Ovary (tissue), 9 donors: ENCODE results near the gene ANKRD27. TPM values are rescaled to one million over a fixed set of nuclear protein-coding genes. Genes with fewer than 3 reads are reported as not detected.

ENCODE experiments used
- DNase-seq, 5 donors: peaks; one replicate each; pipeline ENCODE4 v3.0.0-alpha.2; 2019 to 2020
- H3K27ac ChIP-seq, 2 donors: fragments of 200-600 bp; one replicate each; pipeline versions ENCODE4 v1.5.1 to v1.8.0; 2019 to 2022
- H3K27me3 ChIP-seq: fragments of 200-600 bp; one replicate; pipeline ENCODE4 v1.8.0; 2022
- H3K36me3 ChIP-seq: fragments of 200-600 bp; sonication (generic); one replicate; pipeline ENCODE4 v1.5.1; 2019
- H3K4me1 ChIP-seq: one replicate; pipeline ENCODE4 v1.8.1; 2013; ENCODE audit warnings: mild to moderate bottlenecking, moderate library complexity; ENCODE audit not compliant: insufficient read depth
- H3K4me3 ChIP-seq: fragments of 200-600 bp; sonication (generic); one replicate; pipeline ENCODE4 v1.5.1; 2017
- H3K9me3 ChIP-seq, 2 donors: fragments of 200-600 bp in 1 of 2; sonication (generic) in 1 of 2; one replicate each; pipeline versions ENCODE4 v1.5.1 to v1.8.1; 2013 to 2019; ENCODE audit warnings: mild to moderate bottlenecking in 1 of 2, moderate library complexity in 1 of 2
- EP300 ChIP-seq: sonication (generic); formaldehyde crosslinking; IDR thresholded peaks from one replicate; pipeline ENCODE4 v1.6.1; 2017; ENCODE audit warnings: antibody characterized with exemption
- POLR2A ChIP-seq: fragments of 450-650 bp; IDR thresholded peaks from one replicate; pipeline ENCODE4 v1.6.1; 2017; ENCODE audit warnings: antibody characterized with exemption, mild to moderate bottlenecking, moderate library complexity
- WGBS, 3 donors: extraction: QIAGEN DNeasy Blood & Tissue Kit in 1 of 3; methylation state at CpG; one replicate each; pipeline versions ENCODE4 v1.1.5 to v1.1.7; 2013 to 2017; 5-methylcytosine and 5-hydroxymethylcytosine counted together
- intact Hi-C, 4 donors: fragments of 100-400 bp; cut with DNase I; formaldehyde crosslinking; loops; one replicate each; pipeline versions ENCODE4 v1.11.0 to v1.15.1; 2022 to 2023
- polyA plus RNA-seq, 2 donors: library from polyadenylated mRNA; stranded (reverse); fragments of 200-250 nt in 1 of 2; fragments of 350-450 nt in 1 of 2; fragmentation: Illumina TruSeq in 1 of 2; extraction: RNeasy Lipid Tissue Mini Kit (QIAGEN cat#74804) in 1 of 2; gene quantifications; one replicate each; pipeline ENCODE4 v1.2.3, GENCODE V29; 2013 to 2014
- total RNA-seq, 7 donors: library from RNA; depleted of rRNA in 2 of 7; stranded (reverse); fragments of >200 nt in 2 of 7; fragmentation: NEBNext Ultra II Directional in 3 of 7; extraction: Animal tissue kit (Norgen Biotek cat#: 25700) in 3 of 7; gene quantifications; one replicate each; pipeline versions ENCODE4 v1.1.0 to v1.2.4, GENCODE V29; 2016 to 2023
- TF ChIP-seq, protein P1 (sequence below), 3 donors: fragments of 450-650 bp in 2 of 3; fragments of 200-600 bp in 1 of 3; IDR thresholded peaks; one replicate each; pipeline versions ENCODE4 v1.5.1 to v1.8.0; 2016 to 2022; ENCODE audit warnings: antibody characterized with exemption in 3 of 3, mild to moderate bottlenecking in 1 of 3
- donor health status: DM: no; HTN: no; CAD: no; lungs with moderate emphysema.
- donor health status: DM: no; HTN: no; CAD: no.
- donor health status: Bipolar disorder and iron deficiency.
- donor health status: DM: yes; HTN: yes; CAD: no.
- donor health status: DM: no; HTN: no; CAD: no.
- donor health status: DM: yes; HTN: yes; CAD: no.

ANKRD27 gene
- total and polyA plus RNA-seq, 9 donors = 9.9 to 33.6 (median 21.9) TPM

DNA sequence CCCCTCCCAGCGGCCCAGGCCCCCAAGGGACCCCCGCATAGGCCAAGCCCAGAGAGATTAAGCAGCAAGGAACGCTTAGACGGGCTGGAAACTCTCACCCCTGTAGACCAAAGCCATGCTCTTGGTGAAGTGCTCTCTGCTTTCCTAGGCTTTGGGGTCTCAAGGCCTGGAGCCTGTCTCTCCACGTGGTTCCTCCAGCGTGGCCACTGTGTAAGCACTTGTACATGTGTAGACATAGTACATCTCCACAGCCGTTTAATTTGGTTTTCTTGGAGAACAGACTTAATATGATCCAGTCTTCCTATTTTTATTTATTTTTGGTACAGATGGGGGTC lies 17.7 kb upstream of the ANKRD27 start:
- Histone ChIP-seq H3K4me1 (peaks cover 20% of the 10 kb centered on the region), H3K27ac (no peak overlapping the region), H3K27me3 (no peaks in the 10 kb centered on the region), H3K36me3 (no peaks in the 10 kb centered on the region), H3K4me3 (peak overlapping the region; percentile 73), H3K9me3 (no peaks in the 10 kb centered on the region)
- intact Hi-C loops = no loop called here
- no peak for DNase-seq
- WGBS, 3 donors = 7 to 24% (median 8%) methylated on average over 5 to 7 of the region's 7 CpGs
- TF ChIP-seq EP300 = no peak
- TF ChIP-seq, protein P1, sequence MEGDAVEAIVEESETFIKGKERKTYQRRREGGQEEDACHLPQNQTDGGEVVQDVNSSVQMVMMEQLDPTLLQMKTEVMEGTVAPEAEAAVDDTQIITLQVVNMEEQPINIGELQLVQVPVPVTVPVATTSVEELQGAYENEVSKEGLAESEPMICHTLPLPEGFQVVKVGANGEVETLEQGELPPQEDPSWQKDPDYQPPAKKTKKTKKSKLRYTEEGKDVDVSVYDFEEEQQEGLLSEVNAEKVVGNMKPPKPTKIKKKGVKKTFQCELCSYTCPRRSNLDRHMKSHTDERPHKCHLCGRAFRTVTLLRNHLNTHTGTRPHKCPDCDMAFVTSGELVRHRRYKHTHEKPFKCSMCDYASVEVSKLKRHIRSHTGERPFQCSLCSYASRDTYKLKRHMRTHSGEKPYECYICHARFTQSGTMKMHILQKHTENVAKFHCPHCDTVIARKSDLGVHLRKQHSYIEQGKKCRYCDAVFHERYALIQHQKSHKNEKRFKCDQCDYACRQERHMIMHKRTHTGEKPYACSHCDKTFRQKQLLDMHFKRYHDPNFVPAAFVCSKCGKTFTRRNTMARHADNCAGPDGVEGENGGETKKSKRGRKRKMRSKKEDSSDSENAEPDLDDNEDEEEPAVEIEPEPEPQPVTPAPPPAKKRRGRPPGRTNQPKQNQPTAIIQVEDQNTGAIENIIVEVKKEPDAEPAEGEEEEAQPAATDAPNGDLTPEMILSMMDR (IDR thresholded peaks at IDR 0.05) = no peak
- no peak for TF ChIP-seq POLR2A

DNA sequence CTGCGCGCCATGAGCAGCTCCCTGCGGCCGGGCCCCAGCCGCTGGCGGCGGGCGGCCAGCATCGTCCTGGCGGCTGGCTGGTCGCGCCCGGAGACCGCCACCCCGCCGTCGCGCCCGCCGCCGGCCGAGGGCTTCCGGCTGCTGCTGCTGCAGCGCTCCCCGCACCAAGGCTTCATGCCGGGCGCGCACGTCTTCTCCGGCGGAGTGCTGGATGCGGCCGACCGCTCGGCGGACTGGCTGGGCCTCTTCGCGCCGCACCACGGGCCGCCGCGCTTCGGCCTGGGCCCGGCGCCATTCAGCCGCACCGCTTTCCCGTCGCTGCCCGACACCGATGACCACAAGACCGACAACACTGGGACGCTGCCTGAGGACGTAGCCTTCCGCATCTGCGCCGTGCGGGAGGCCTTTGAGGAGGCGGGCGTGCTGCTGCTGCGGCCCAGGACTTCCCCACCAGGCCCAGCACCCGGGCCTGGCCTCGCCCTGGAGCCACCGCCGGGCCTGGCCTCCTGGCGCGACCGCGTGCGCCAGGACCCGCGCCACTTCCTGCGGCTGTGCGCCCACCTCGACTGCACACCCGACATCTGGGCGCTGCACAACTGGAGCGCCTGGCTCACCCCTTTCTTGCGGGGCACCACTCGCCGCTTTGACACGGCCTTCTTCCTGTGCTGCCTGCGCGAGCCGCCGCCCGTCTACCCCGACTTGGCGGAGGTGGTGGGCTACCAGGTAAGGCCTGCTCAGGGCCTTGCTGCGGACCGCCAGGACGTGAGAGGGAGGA lies 17.2 kb upstream of the ANKRD27 start:
- DNase-seq = peak; percentile 23 to 66 (median 38)
- WGBS, 3 donors = 0 to 5% (median 1%) methylated on average over 56 to 93 of the region's 93 CpGs
- intact Hi-C loops = no loop called here

GRCh38 chr19:32691291-32691951 lies 16.4 kb upstream of the ANKRD27 start, which contains the start of gene NUDT19:
TSS of gene NUDT19 (plus strand) at chr19:32691821. CDS start at chr19:32691961, 140 bp downstream.
- H3K4me3 ChIP-seq = peak within 1 kb of the TSS; percentile 73
- 4 to 6% (median 4%) methylated on average over 26 to 32 of the region's 32 CpGs for WGBS, 3 donors
- TF ChIP-seq EP300 = no peak
- TF ChIP-seq POLR2A = peak; percentile 29
- H3K27ac ChIP-seq = peak within 1 kb of the TSS in 1 of 2 donors; percentile 18
- H3K4me1 ChIP-seq = peaks cover 20% of the 10 kb centered on the region
- no peaks in the 10 kb centered on the region for H3K36me3 ChIP-seq
- intact Hi-C loops = no loop called here
- H3K9me3 ChIP-seq = no peaks in the 10 kb centered on the region
- H3K27me3 ChIP-seq = no peaks in the 10 kb centered on the region
- DNase-seq = peak; percentile 56 to 78 (median 72)

More for the DNA sequence above, 17.2 kb upstream of the ANKRD27 start:
- peaks cover 20% of the 10 kb centered on the region for H3K4me1 ChIP-seq
- H3K36me3 ChIP-seq = no peaks in the 10 kb centered on the region
- TF ChIP-seq, protein P1 (IDR thresholded peaks at IDR 0.05) = no peak
- TF ChIP-seq POLR2A (no peak), EP300 (no peak)
- H3K27me3 ChIP-seq = no peaks in the 10 kb centered on the region
- peak overlapping the region; percentile 73 for H3K4me3 ChIP-seq
- no peaks in the 10 kb centered on the region for H3K9me3 ChIP-seq
- peak overlapping the region in 1 of 2 donors; percentile 18 for H3K27ac ChIP-seq

DNA sequence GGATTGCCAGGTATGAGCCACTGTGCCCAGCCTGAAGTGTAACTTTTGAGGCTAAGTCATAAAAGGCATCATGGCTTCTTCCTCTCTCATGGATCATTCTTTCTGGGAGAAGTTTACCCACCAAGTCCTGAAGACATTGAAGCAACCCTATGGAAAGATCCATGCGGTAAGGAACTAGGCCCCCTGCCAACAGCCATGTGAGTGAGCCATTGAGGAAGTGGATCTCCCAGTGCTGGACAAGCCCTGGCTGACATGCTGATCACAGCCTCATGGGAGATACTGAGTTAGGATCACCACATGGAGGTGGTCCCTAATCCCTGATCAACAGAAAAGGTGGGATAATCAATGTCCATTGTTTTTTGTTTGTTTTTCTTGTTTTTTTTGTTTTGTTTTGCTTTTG lies 13.3 kb upstream of the ANKRD27 start:
- no peak overlapping the region for H3K27ac ChIP-seq
- WGBS, 3 donors = 81 to 88% (median 87%) methylated on average over 1 of the region's 1 CpG
- no peak for DNase-seq
- intact Hi-C loops = no loop called here
- peaks cover 12% of the 10 kb centered on the region for H3K4me1 ChIP-seq
- H3K9me3 ChIP-seq = no peaks in the 10 kb centered on the region
- no peaks in the 10 kb centered on the region for H3K27me3 ChIP-seq
- no peaks in the 10 kb centered on the region for H3K36me3 ChIP-seq
- TF ChIP-seq POLR2A = no peak
- TF ChIP-seq, protein P1 (IDR thresholded peaks at IDR 0.05) = no peak
- no peak overlapping the region for H3K4me3 ChIP-seq

GRCh38 chr19:32687681-32688080 lies 12.7 kb upstream of the ANKRD27 start:
- WGBS, 3 donors = 77 to 87% (median 79%) methylated on average over 4 of the region's 4 CpGs
- intact Hi-C loops = no loop called here
- H3K4me3 ChIP-seq = no peak overlapping the region
- no peak for DNase-seq
- H3K36me3 ChIP-seq = no peaks in the 10 kb centered on the region
- TF ChIP-seq, protein P1 (IDR thresholded peaks at IDR 0.05) = no peak
- TF ChIP-seq EP300 (no peak), POLR2A (no peak)
- H3K4me1 ChIP-seq = peaks cover 6% of the 10 kb centered on the region
- H3K27ac ChIP-seq = no peak overlapping the region
- H3K27me3 ChIP-seq = no peaks in the 10 kb centered on the region
- H3K9me3 ChIP-seq = no peaks in the 10 kb centered on the region
